Measurements from ENCODE around the gene FDXACB1. TPM values are rescaled to one million over a fixed set of nuclear protein-coding genes. Genes with fewer than 3 reads are reported as not detected.

FDXACB1 gene
- total RNA-seq, 1 donor from 2014 or later = 3.7 TPM

GRCh38 chr11:111911563-111912401 is 32.8 kb upstream of the FDXACB1 start, which contains the start of gene CRYAB:
TSS of gene CRYAB (minus strand) at chr11:111911770. CDS start at chr11:111911724, 46 bp downstream.
- no peak for TF ChIP-seq CTCF (IDR thresholded peaks at IDR 0.05; ENCODE audit: insufficient read depth, low read length, poor library complexity, severe bottlenecking)
- Histone ChIP-seq H3K36me3 (ENCODE audit: control insufficient read depth, insufficient read depth, low read length) (no peaks in the 10 kb centered on the region), H3K27me3 (ENCODE audit: control insufficient read depth, insufficient read depth, low read length) (no peaks in the 10 kb centered on the region), H3K4me3 (ENCODE audit: low read depth, low read length) (no peak within 1 kb of the TSS)
- DNase-seq (ENCODE audit: low read depth) = peak; percentile 99

GRCh38 chr11:111910676-111911562 is 32.0 kb upstream of the FDXACB1 start:
- Histone ChIP-seq H3K4me3 (ENCODE audit: low read depth, low read length) (no peak overlapping the region), H3K27me3 (ENCODE audit: control insufficient read depth, insufficient read depth, low read length) (no peaks in the 10 kb centered on the region), H3K36me3 (ENCODE audit: control insufficient read depth, insufficient read depth, low read length) (no peaks in the 10 kb centered on the region)
- no peak for DNase-seq (ENCODE audit: low read depth)
- no peak for TF ChIP-seq CTCF (IDR thresholded peaks at IDR 0.05; ENCODE audit: insufficient read depth, low read length, poor library complexity, severe bottlenecking)

GRCh38 chr11:111909378-111909777 is 30.4 kb upstream of the FDXACB1 start:
- no peaks in the 10 kb centered on the region for H3K36me3 ChIP-seq (ENCODE audit: control insufficient read depth, insufficient read depth, low read length)
- H3K27me3 ChIP-seq (ENCODE audit: control insufficient read depth, insufficient read depth, low read length) = no peaks in the 10 kb centered on the region
- no peak for TF ChIP-seq CTCF (IDR thresholded peaks at IDR 0.05; ENCODE audit: insufficient read depth, low read length, poor library complexity, severe bottlenecking)
- H3K4me3 ChIP-seq (ENCODE audit: low read depth, low read length) = no peak overlapping the region
- no peak for DNase-seq (ENCODE audit: low read depth)

GRCh38 chr11:111908639-111909305 is 29.8 kb upstream of the FDXACB1 start:
- no peak overlapping the region for H3K4me3 ChIP-seq (ENCODE audit: low read depth, low read length)
- DNase-seq (ENCODE audit: low read depth) = no peak
- no peaks in the 10 kb centered on the region for H3K36me3 ChIP-seq (ENCODE audit: control insufficient read depth, insufficient read depth, low read length)
- H3K27me3 ChIP-seq (ENCODE audit: control insufficient read depth, insufficient read depth, low read length) = no peaks in the 10 kb centered on the region
- no peak for TF ChIP-seq CTCF (IDR thresholded peaks at IDR 0.05; ENCODE audit: insufficient read depth, low read length, poor library complexity, severe bottlenecking)

- no peak overlapping the region for H3K4me3 ChIP-seq (ENCODE audit: low read depth, low read length)
- H3K27me3 ChIP-seq (ENCODE audit: control insufficient read depth, insufficient read depth, low read length) = no peaks in the 10 kb centered on the region
- H3K36me3 ChIP-seq (ENCODE audit: control insufficient read depth, insufficient read depth, low read length) = no peaks in the 10 kb centered on the region
- no peak for DNase-seq (ENCODE audit: low read depth)
- no peak for TF ChIP-seq CTCF (IDR thresholded peaks at IDR 0.05; ENCODE audit: insufficient read depth, low read length, poor library complexity, severe bottlenecking)
These were observed 27.7 kb upstream of the FDXACB1 start for GRCh38 chr11:111906680-111907079.
